Panc1 (cell line): ENCODE results near the gene TBCD. TPM values are rescaled to one million over a fixed set of nuclear protein-coding genes. Genes with fewer than 3 reads are reported as not detected.

Experiments
- ATAC-seq: fragments of 200-7000 bp; cut with Tn5 transposase; 2 replicates; pipeline ENCODE4 v1.9.1; 2020; ENCODE audit warnings: mild to moderate bottlenecking, moderate library complexity
- BruUV-seq: library from RNA; stranded (reverse); fragments of 400-500 nt; replicated peaks from 2 replicates; lab custom pipeline; 2021; lab: Mats Ljungman, UMichigan
- CTCF ChIA-PET: fragments of 300-600 bp; sonication (Branson Sonifier 250); formaldehyde crosslinking; loops from one replicate; lab custom pipeline; 2022; ENCODE audit warnings: antibody characterized with exemption; lab: Charles Lee
- POLR2A ChIA-PET: fragments of 300-600 bp; sonication (Branson Sonifier 250); formaldehyde crosslinking; loops from one replicate; lab custom pipeline; 2022; ENCODE audit warnings: antibody characterized with exemption; lab: Charles Lee
- DNase-seq: peaks from one replicate; pipeline ENCODE4 v3.0.0-alpha.2; 2010; ENCODE audit warnings: low read depth, low spot score
- H3K27ac ChIP-seq: 2 replicates; pipeline ENCODE4 v1.5.1; 2011; ENCODE audit warnings: mild to moderate bottlenecking, low read length, inconsistent platforms
- H3K27me3 ChIP-seq: fragments of 200-500 bp; sonication (Bioruptor generic); 2 replicates; pipeline ENCODE4 v1.6.0; 2014; ENCODE audit warnings: low read length, inconsistent platforms; ENCODE audit not compliant: control insufficient read depth, insufficient read depth
- H3K36me3 ChIP-seq: fragments of 200-500 bp; sonication (Bioruptor generic); 2 replicates; pipeline ENCODE4 v1.5.1; 2014; ENCODE audit warnings: inconsistent platforms, mild to moderate bottlenecking, low read length, moderate library complexity; ENCODE audit not compliant: control insufficient read depth, insufficient read depth
- H3K4me1 ChIP-seq: 2 replicates; pipeline ENCODE4 v1.5.1; 2011; ENCODE audit warnings: inconsistent platforms, mild to moderate bottlenecking, low read length, moderate library complexity; ENCODE audit not compliant: control insufficient read depth, insufficient read depth
- H3K4me3 ChIP-seq, 2 experiments: 2 replicates each; pipeline ENCODE4 v1.5.1; 2011 to 2012; ENCODE audit warnings: low read depth in 2 of 2, low read length in 2 of 2, mild to moderate bottlenecking in 2 of 2, inconsistent platforms in 1 of 2, moderate library complexity in 1 of 2
- H3K9me3 ChIP-seq: fragments of 200-500 bp; sonication (Bioruptor generic); 2 replicates; pipeline ENCODE4 v1.5.1; 2014; ENCODE audit warnings: low read depth, mild to moderate bottlenecking, inconsistent platforms, low read length, moderate library complexity; ENCODE audit not compliant: control insufficient read depth, insufficient read depth
- POLR2AphosphoS5 ChIP-seq: IDR thresholded peaks from 2 replicates; pipeline ENCODE4 v1.6.1; 2012; ENCODE audit warnings: mild to moderate bottlenecking, low read depth, low read length, moderate library complexity
- REST ChIP-seq, 2 experiments: IDR thresholded peaks; 2 replicates each; pipeline ENCODE4 v1.6.1; 2011 to 2012; ENCODE audit warnings: low read depth in 2 of 2, control low read depth in 1 of 2, low read length in 1 of 2, mild to moderate bottlenecking in 1 of 2, moderate library complexity in 1 of 2; ENCODE audit not compliant: insufficient read depth in 1 of 2
- SIN3A ChIP-seq: IDR thresholded peaks from 2 replicates; pipeline ENCODE4 v1.6.1; 2012; ENCODE audit warnings: low read depth, mild to moderate bottlenecking, low read length, moderate library complexity, borderline replicate concordance; ENCODE audit not compliant: insufficient read depth
- TCF7L2 ChIP-seq: IDR thresholded peaks from 2 replicates; pipeline ENCODE4 v1.6.1; 2011; ENCODE audit warnings: mild to moderate bottlenecking, low read depth, low read length, inconsistent platforms
- in situ Hi-C: cut with HindIII; loops from 2 replicates; pipeline ENCODE4 v1.10.0; 2016; ENCODE audit warnings: low sequenced_read_pairs, low pct_unique_long_range_greater_than_20kb
- intact Hi-C: fragments of 100-400 bp; cut with micrococcal nuclease; formaldehyde crosslinking; loops from one replicate; pipeline ENCODE4 v1.10.0; 2022; ENCODE audit not compliant: unreplicated experiment
- total RNA-seq: library from RNA; stranded (reverse); gene quantifications from one replicate; pipeline ENCODE4 v1.2.1, GENCODE V29; 2021; ENCODE audit not compliant: unreplicated experiment
- TF ChIP-seq, protein P1 (sequence below): fragments of 450-650 bp; IDR thresholded peaks from 2 replicates; pipeline ENCODE4 v1.5.1; 2017; ENCODE audit warnings: mild to moderate bottlenecking

Gene TBCD
- total RNA-seq, 1 experiment from 2014 or later: 186 TPM

DNA sequence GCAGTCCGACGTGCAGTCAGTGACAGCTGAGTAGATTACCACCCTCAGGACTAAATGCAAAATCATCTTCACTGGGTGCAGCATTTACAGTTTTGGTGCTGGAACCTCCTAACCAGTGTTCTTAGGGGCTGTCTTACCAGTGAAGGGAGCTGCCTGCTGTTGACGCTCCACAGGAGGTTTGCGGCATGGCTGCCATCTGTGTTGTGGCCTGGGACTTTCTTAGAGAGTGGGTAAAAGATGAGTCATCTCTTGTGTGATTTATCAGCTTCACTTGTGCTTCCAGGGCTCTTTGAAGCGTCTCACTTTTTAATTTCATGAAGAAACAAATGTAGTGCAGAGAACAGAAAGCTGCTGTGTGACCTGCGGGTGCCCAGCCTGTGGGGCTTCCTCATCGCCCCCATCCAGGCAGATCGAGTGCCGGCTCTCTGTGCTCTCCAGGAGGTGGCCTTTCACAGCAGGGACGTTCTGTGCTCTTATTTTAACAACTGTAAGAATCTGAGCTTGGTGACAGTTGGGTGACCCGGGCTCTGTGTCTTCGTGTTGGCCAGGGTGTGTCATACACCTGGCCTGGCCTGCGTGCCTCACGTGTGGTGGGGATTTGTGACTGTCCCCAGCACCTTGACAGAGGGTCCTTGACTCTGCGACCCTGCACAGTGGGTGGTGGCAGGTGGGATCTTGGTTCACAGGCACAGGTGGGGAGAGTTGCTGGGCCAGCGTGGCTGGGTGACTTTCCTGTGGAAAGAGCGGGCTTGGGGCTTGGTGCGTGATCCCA is 112.3 kb downstream of the TBCD start:
- intact Hi-C loops (no loop called here), in situ Hi-C loops (no loop called here)
- peaks cover 17% of the 10 kb centered on the region for H3K4me1 ChIP-seq
- DNase-seq: no peak
- H3K4me3 ChIP-seq: no peak overlapping the region
- ChIA-PET POLR2A (no interaction called here), CTCF (no interaction called here)
- no peak overlapping the region for H3K27ac ChIP-seq
- no peaks in the 10 kb centered on the region for H3K27me3 ChIP-seq
- H3K9me3 ChIP-seq: no peaks in the 10 kb centered on the region
- no TSS peak for BruUV-seq
- no peaks in the 10 kb centered on the region for H3K36me3 ChIP-seq
- ATAC-seq: peak; percentile 59
- no peak for TF ChIP-seq POLR2AphosphoS5
- TF ChIP-seq REST (IDR thresholded peaks at IDR 0.05; ENCODE audit: insufficient read depth in 1 of 2, low read depth in 2 of 2, low read length in 1 of 2): no peak
- no peak for TF ChIP-seq TCF7L2
- TF ChIP-seq, protein P1, sequence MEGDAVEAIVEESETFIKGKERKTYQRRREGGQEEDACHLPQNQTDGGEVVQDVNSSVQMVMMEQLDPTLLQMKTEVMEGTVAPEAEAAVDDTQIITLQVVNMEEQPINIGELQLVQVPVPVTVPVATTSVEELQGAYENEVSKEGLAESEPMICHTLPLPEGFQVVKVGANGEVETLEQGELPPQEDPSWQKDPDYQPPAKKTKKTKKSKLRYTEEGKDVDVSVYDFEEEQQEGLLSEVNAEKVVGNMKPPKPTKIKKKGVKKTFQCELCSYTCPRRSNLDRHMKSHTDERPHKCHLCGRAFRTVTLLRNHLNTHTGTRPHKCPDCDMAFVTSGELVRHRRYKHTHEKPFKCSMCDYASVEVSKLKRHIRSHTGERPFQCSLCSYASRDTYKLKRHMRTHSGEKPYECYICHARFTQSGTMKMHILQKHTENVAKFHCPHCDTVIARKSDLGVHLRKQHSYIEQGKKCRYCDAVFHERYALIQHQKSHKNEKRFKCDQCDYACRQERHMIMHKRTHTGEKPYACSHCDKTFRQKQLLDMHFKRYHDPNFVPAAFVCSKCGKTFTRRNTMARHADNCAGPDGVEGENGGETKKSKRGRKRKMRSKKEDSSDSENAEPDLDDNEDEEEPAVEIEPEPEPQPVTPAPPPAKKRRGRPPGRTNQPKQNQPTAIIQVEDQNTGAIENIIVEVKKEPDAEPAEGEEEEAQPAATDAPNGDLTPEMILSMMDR: no peak
- no peak for TF ChIP-seq SIN3A

DNA sequence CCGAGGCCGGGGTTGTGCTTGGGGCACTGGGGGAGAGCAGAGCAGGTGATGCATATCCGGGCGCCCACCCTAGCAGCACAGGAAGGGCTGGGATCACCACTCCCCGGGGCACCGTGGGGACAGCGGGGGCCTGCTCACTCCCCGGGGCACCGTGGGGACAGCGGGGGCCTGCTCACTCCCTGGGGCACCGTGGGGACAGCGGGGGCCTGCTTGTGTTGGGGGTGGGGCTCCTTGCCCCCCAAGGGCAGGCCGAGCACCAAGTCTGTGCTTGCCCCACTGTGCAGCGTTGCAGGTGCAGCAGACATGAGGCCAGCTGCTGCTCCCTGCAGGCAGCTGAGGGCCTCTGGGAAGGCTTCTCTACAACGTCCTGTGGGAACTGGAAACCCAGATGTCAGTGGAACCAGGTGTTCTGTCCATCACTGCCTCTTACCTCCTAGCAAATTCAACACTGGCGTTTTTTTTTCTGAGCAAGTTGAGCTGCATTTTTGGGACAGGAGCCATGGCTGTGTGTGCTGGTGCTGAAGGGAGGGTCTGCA is 112.9 kb downstream of the TBCD start:
- no TSS peak for BruUV-seq
- no peak for ATAC-seq
- POLR2A ChIA-PET: no interaction called here
- no peak for DNase-seq
- Histone ChIP-seq H3K36me3 (no peaks in the 10 kb centered on the region), H3K4me1 (peaks cover 12% of the 10 kb centered on the region), H3K9me3 (no peaks in the 10 kb centered on the region), H3K4me3 (no peak overlapping the region), H3K27me3 (no peaks in the 10 kb centered on the region), H3K27ac (no peak overlapping the region)
- CTCF ChIA-PET: interaction anchor here (0.6 kb wide), 1 partner anchor 56 kb away, joined by 7 read pairs; no protein-coding TSS in a partner anchor
- intact Hi-C loops: no loop called here
- in situ Hi-C loops: no loop called here
- TF ChIP-seq REST (IDR thresholded peaks at IDR 0.05; ENCODE audit: insufficient read depth in 1 of 2, low read depth in 2 of 2, low read length in 1 of 2): no peak
- TF ChIP-seq POLR2AphosphoS5: no peak
- TF ChIP-seq, protein P1: no peak
- TF ChIP-seq SIN3A: no peak
- TF ChIP-seq TCF7L2: no peak
